ENCODE data around the gene GPBAR1. TPM values are rescaled to one million over a fixed set of nuclear protein-coding genes. Genes with fewer than 3 reads are reported as not detected.

Gene GPBAR1
- total and polyA plus RNA-seq, 3 donors from 2014 or later, result 1.5 to 3.4 (median 1.8) TPM

DNA sequence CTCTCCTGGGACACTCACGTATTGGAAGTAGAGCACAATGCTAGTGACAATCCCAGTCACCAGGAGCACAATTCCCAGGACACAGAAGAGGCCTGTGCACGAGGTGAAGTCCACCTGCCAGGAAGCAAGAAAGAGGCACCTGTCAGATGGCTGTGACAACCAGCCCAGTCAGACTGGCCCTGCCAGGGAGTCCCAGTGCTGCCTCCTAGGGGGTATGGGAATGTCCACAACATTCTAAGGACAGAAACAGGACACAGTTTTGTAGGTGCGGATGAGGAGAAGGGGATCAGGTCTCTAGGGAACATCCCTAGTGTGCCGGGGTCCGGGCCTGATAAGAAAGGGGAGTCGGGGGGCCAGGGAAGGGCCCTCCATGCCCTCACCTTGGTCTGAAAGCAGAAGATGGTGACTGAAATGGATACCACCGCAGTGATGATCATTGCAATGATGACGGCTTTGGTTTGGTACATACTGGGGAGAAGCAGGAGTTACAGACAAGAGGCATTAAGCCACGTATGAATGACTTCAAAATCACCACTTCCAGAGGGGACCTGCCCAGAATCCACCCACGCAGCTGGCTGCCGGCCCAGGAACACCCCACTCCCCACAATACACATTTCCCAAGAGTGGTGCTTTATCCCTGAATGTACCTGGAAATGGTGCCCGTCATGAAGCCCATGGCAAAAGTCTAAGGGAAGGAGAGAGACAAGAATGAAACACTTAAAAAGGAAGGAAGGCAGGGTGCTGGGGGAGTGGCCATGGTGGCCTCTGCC, 16.4 kb downstream of the GPBAR1 start:
- Histone ChIP-seq H3K4me3 (no peak overlapping the region), H3K36me3 (ENCODE audit: low read depth, missing control alignments) (no peaks in the 10 kb centered on the region), H3K9me3 (no peaks in the 10 kb centered on the region), H3K27me3 (no peaks in the 10 kb centered on the region), H3K27ac (no peak overlapping the region), H3K4me1 (peaks cover 14% of the 10 kb centered on the region)
- intact Hi-C loops (cut with DNase I; ENCODE audit: low total_unique reads), result no loop called here
- 76% methylated on average over 11 to 12 of the region's 12 CpGs for WGBS, 2 donors
- no peak for TF ChIP-seq POLR2A (IDR thresholded peaks at IDR 0.05)
- TF ChIP-seq, protein P1, sequence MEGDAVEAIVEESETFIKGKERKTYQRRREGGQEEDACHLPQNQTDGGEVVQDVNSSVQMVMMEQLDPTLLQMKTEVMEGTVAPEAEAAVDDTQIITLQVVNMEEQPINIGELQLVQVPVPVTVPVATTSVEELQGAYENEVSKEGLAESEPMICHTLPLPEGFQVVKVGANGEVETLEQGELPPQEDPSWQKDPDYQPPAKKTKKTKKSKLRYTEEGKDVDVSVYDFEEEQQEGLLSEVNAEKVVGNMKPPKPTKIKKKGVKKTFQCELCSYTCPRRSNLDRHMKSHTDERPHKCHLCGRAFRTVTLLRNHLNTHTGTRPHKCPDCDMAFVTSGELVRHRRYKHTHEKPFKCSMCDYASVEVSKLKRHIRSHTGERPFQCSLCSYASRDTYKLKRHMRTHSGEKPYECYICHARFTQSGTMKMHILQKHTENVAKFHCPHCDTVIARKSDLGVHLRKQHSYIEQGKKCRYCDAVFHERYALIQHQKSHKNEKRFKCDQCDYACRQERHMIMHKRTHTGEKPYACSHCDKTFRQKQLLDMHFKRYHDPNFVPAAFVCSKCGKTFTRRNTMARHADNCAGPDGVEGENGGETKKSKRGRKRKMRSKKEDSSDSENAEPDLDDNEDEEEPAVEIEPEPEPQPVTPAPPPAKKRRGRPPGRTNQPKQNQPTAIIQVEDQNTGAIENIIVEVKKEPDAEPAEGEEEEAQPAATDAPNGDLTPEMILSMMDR (IDR thresholded peaks at IDR 0.05), result no peak
- DNase-seq, result no peak

DNA sequence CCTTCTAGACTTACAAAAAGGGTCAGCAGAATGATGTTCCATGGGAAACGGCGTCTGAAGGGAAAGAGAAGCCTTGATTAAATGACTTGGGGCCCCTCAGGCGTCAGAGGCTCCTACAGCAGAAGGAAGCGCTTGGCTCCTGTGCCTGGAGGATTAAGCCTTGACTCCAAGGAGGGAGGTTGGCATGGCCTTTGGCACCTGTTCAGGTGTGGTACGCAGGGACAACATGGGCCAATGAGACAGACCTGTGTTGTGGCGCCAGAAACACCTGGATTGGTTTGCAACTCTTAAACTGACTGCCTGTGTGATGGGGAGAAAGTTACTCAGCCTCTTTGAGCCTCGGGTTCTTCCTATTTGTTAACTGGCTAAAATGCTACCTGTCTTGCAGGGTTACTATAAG, 17.1 kb downstream of the GPBAR1 start:
- TF ChIP-seq, protein P1 (IDR thresholded peaks at IDR 0.05), result no peak
- no peak for TF ChIP-seq POLR2A (IDR thresholded peaks at IDR 0.05)
- no peaks in the 10 kb centered on the region for H3K9me3 ChIP-seq
- H3K4me1 ChIP-seq, result peaks cover 14% of the 10 kb centered on the region
- no peaks in the 10 kb centered on the region for H3K36me3 ChIP-seq (ENCODE audit: low read depth, missing control alignments)
- 80 to 84% methylated on average over 7 of the region's 7 CpGs for WGBS, 2 donors
- no peak for DNase-seq
- no peaks in the 10 kb centered on the region for H3K27me3 ChIP-seq
- H3K4me3 ChIP-seq, result no peak overlapping the region
- H3K27ac ChIP-seq, result no peak overlapping the region
- intact Hi-C loops (cut with DNase I; ENCODE audit: low total_unique reads), result no loop called here

DNA sequence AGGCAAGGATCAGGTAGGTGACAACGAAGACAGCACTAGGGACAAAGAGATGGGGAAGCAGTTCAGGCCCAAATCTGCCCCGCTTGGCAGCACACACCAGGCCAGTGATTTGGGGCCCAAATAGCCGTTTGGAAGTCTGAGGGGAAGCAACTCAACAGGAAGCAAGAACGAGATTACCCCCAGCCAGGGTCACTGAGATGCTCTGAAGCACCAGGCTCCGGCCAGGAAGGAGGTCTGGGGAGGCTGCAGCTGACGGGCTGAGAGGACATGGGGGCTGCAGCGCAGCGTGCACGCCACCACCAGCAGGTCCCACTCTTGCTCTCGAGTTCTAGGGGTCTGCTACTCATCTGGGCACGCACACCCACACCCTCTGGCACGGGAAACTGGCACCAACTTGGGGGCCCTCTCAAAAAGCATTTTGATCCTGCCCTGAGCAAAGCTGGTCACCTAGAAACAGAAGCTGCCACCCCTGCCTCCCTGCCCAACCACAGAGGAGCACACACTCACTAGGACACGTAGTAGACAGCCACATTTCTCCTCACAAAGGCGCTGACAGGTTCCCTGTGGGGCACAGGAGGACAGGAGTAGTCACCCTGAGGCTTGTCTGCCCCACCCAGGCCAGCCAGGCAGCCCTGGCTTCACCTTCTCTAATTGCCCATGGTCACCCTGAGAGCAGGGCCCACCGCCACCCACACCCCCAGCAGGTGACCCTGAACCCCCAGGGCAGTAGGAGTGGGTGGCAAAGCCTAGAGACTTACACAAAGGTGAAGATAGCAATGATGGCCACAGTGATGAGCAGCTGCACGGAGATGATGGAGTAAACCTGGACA, 17.9 kb downstream of the GPBAR1 start:
- Histone ChIP-seq H3K4me1 (peaks cover 18% of the 10 kb centered on the region), H3K36me3 (ENCODE audit: low read depth, missing control alignments) (no peaks in the 10 kb centered on the region), H3K9me3 (no peaks in the 10 kb centered on the region), H3K27me3 (no peaks in the 10 kb centered on the region), H3K4me3 (no peak overlapping the region), H3K27ac (no peak overlapping the region)
- 84 to 88% methylated on average over 9 to 16 of the region's 16 CpGs for WGBS, 2 donors
- intact Hi-C loops (cut with DNase I; ENCODE audit: low total_unique reads), result no loop called here
- TF ChIP-seq, protein P1 (IDR thresholded peaks at IDR 0.05), result no peak
- TF ChIP-seq POLR2A (IDR thresholded peaks at IDR 0.05), result no peak
- no peak for DNase-seq

DNA sequence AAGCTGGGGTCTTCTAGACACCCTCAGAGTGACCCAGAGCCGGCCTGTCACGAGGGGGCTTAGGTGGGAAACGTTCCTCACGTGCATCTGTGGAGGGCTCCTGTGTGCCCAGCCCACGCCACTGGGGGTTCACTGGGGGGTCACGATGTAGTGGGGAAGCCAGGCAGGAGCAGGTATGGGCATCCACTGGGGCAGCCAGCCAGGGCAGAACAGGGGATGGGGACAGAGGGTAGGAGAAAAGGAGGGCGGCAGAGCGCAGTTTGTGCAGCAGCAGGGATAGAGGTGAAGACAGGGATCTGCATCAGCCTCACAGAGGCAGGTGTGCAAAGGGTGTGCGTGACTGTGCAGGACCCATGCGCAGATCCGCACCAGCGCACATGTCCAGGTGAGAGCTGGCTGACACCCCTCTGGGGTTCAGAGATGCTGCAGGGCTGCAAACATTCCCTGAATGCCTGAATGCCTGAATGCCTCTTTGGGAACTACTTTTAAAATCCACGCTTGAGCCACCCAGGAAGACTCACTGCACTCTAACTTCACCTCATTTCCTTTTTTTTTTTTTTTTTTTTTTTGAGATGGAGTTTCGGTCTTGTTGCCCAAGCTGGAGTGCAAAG, 19.6 kb downstream of the GPBAR1 start:
- intact Hi-C loops (cut with DNase I; ENCODE audit: low total_unique reads), result no loop called here
- no peak overlapping the region for H3K27ac ChIP-seq

More for the DNA sequence above, 19.6 kb downstream of the GPBAR1 start:
- Histone ChIP-seq H3K4me1 (peaks cover 32% of the 10 kb centered on the region), H3K9me3 (no peaks in the 10 kb centered on the region), H3K4me3 (no peak overlapping the region), H3K36me3 (ENCODE audit: low read depth, missing control alignments) (no peaks in the 10 kb centered on the region), H3K27me3 (no peaks in the 10 kb centered on the region)
- DNase-seq, result no peak
- TF ChIP-seq POLR2A (IDR thresholded peaks at IDR 0.05), result no peak
- TF ChIP-seq, protein P1 (IDR thresholded peaks at IDR 0.05), result no peak
- 87 to 91% methylated on average over 14 of the region's 14 CpGs for WGBS, 2 donors

All from testis (tissue), 3 donors.